ENCODE results near the gene KCND3.

KCND3 gene

DNA sequence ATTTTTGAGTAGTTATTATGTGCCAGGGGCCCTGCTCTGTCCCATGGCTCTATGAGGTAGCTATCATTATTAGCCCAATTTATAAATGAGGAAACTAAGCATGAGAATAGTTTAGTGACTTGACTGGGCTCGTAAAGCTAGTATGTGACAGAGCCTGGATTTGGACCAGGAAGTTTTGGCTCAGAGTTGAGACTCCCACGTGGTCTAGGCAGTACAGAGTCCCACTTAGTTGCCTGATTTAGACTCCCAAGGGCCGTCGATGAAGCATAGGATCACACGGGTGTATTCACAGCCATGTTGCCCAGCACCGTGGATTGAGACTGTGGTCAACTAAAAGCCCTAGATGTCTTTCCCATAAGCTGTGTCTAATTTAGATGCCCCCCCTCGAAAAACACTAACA is 152.1 kb downstream of the KCND3 start:
- no peak for DNase-seq

DNA sequence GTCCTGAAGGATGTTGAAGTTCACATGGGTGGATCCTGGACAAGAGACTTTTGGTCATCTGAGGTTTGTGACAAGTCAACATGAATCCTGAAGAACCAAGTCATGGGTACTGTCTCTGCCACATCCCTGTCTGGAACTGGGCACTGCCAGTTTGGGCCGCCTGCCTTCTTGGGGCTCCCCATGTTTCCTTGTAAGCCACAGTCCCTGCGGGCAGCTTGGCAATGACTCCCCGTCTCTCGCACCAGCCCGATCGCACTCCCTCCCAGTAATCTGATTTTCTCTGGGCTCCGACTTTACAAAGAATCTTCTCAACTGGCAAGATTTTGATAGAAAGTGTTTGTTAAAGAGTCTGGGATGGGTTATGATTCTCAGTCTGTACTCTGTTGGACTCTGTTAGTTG is 153.4 kb downstream of the KCND3 start:
- no peak for DNase-seq

DNA sequence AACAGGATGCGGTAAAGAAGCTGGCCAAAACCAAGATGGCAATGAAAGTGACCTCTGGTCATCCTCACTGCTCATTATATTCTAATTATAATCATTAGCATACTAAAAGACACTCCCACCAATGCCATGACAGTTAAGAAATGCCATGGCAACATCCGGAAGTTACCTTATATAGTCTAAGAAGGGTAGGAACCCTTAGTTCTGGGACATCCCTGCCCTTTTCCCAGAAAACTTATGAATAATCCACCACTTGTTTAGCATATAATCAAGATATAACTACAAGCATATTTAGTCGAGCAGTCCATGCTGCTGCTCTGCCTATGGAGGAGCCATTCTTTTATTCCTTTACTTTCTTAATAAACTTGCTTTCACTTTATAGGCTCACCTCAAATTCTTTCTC is 154.0 kb downstream of the KCND3 start:
- DNase-seq, result no peak

DNA sequence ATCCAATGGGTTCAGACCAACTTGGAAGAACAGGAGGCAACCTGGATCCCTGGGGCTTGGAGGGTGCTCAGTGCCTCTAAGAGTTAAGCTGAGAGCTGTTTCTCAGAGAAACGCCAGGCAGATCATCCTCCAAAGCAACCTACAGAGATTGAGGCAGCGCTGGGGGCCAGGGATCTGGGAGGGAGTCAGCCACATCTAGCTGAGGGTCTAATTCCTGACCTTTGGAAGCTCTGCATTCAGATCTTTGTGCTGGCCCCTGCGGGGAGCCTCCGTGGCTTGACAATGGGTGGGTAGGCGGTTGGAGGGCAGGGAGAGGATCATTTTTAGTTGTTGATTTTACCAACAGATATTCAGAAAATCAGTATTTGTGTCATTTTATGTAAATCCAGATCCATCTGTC is 154.5 kb downstream of the KCND3 start:
- no peak for DNase-seq

DNA sequence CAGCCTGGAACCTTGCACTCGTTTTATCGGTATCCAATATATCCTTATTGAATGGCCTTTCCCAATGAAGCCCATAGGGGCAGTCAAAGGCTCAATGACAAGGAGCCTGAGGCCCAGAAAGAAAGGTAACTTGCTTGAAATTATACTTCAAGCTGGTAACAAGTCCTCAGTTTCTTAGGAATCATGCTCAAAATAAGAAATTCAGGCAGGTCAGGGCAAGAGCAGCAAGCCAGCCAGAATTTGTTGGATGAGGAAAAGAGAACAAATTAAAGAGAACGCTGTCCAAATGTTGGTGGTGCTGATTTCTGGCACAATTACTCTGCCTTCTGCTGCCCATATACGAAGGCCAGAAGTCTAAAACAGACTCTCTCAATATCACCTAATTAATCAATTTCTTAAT is 156.1 kb downstream of the KCND3 start:
- no peak for DNase-seq

DNA sequence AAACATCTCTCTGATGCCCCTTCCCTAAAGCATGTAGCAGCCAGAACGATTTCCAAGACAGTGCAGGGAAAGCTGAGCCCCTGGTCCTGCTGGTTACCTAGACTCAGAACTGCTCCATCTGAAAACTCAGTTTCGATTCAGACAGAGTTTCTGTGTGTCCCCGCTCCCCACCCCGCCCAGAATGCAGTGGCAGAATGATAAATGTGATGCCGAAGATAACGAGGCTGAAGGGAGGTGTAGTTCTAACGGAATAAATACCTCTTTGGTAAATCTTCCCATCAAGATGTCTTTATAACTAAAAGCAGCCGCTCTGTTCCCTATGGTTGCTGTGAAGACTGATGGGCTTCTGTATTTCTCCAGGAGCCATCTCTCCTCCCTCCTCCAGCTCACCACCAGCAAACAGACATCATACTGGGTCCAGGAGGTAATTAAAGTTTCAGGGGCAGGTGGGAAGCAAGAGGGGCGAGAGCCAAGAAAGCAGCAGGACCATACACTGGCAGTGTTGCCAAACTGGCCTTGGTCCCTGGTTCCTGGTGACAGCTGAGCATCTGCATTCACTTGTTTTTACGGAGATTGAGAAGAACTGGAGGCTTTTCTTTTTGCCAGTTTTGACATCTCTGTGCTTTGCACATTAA is 156.8 kb downstream of the KCND3 start:
- DNase-seq, result no peak

DNA sequence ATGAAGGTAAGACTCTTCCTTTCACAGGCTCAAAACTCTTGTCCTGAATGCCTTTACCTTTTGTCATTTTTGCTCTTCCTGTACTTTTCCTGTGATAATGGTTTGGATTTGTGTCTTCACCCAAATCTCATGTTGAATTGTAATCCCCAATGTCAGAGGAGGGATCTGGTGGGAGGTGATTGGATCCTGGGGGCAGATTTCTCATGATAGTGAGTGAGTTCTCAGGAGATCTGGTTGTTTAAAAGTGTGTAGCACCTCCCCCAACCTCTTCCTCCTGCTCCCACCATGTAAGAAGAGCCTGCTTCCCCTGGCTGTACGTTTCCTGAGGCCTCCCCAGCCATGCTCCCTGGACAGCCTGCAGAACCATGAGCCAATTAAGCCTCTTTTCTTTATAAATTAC is 158.3 kb downstream of the KCND3 start:
- DNase-seq, result no peak

DNA sequence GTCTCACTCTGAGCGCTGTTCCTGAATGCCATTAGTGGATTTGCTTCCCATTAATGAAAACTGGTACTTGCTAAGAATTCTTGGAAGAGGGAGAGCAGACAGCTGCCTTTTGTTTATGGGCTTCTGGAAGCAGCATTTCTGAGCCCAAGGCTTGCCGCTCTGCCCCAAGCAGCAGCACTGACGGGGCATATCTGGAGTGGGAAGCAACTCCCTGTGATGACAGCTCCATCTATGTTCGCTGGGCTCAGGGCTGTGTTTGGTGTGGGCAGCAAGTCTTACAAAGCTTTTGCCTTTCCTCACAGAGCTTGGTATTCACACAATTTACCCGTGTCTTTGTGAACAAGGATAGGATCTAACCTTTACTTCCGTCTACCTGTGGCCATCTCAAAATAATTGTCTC is 161.5 kb downstream of the KCND3 start:
- no peak for DNase-seq

DNA sequence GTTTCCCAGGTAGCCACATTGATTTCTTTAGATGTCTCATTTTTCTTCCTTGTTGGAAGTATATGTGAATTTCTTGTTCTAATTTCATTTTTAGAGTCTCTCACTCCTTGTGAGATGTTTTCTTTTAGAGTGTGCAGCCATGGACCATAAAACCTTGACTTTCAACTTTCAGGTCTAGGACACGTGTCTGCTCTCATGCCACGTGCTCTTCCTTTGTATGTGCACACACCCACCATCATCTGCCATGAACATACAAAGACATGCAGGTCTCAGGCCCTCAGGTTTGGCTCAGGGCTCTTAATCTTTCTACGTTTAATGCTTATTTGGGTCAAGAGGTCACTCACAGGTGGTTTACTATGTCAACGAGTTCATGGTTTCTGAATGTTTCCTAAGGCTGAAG is 163.2 kb downstream of the KCND3 start:
- DNase-seq, result no peak

DNA sequence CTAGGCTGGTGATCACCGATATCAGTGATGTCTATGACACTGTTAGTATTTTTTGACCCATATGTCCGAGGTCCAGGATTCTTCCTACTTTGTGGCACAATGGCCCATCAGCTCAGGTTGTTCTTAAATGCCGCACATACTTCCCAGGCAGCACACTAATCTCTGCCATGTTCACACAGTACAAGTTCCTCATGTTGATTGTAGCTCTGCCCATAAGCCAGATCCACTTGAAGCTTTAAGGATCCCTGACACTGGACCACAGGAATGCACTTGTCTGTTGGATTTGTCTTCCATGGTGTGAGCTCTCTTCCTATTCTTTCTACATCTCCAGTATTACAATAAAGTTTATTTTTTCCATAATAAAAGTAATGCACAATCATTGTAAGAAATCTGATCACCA is 164.3 kb downstream of the KCND3 start:
- DNase-seq, result no peak

DNA sequence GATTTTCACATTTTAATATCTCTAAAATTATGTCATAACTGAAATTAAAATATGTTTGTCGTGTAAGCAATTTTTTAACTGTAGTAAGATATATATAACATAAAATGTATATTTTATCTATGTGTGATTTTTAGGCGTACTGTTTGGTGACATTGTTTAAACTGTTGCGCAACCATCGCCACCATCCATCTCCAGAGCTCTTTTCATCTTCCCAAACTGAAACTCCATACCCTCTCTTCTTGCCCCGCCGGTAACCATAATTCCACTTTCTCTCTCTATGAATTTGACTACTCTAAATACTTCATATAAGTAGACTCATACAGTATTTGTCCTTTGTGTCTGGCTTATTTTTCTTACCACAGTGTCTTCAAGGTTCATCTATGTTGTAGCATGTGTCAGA is 167.3 kb downstream of the KCND3 start:
- no peak for DNase-seq

DNA sequence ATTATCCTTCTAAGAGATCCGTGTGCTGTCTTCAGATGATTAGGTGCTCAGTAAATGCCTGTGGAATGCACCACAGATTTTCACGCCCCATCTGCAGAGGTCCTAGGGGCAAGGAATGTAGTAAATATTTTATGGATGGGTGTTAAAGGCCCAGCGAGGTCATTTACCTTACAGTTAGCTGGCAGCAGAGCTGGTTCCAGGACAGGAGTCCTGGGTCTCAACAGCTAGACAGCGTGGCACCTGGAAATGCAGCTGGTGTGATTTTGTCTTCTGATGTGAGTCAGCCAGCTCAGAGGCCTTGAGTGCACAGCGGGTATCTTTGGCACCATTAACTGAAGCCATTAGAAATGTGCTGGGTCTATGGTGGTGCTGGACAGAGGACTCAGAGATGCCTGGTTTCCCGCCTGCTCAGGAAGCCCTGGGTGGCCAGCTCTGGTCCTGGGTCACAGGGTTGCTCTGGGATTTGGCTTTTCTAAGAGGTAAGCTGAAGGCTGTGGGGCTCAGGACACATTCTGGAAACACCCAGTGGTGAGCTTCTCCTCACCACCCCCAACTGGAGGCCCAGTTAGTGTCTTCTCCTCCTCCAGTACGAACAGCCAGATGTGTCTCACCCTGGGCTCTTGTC is 168.2 kb downstream of the KCND3 start:
- DNase-seq, result no peak

DNA sequence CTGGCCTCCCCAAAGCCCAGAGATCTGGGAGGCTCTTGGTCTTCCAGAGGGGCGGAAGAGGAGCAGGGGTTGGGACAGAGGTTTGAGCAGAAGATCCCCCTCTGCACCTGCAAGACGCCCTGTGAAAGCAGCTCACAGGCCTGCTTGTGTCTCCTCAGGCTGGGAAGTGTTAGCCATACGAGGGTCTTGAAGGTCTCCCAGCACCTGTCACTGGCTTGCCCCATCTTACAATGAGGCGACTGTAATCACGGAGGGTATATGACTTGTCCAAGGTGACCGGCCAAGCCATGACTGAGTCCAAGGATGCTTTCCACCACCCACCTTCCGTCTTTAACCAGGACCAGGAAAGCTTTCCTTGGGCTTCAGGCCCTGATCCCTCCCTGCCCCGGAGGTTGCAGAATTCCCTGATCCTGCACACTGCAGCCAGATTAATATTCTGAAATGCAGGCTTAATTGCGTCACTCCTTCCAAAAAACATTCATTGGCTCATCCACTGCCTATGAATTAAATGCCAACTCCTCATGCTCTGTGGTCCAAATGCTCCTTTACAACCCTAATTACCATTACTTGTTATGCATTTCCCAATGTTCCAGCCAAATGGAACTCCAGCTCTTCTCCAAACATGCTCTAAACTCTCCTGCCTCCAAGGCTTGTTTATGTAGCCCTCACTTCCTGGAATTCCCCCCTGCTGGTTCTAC is 169.8 kb downstream of the KCND3 start:
- DNase-seq, result no peak

DNA sequence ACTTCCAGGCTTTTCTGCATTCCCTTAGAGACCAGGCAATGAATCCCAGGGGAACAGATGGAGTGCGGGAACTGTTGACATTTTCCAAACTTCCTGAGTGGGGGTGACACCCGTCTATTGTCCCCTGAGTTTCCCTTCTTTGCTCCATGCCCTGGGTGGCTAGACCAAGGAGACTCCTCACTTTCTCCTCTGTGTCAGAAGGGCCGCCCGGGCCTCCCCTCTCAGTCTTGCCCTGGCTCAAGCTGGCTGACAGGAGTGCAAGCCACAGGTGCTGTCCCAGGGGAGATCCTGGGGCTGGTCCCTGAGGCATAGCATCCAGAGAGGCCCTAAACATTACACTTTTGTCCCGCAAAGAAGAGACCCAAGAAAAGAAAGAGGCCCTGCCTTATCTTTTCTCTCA is 170.9 kb downstream of the KCND3 start:
- DNase-seq, result no peak

DNA sequence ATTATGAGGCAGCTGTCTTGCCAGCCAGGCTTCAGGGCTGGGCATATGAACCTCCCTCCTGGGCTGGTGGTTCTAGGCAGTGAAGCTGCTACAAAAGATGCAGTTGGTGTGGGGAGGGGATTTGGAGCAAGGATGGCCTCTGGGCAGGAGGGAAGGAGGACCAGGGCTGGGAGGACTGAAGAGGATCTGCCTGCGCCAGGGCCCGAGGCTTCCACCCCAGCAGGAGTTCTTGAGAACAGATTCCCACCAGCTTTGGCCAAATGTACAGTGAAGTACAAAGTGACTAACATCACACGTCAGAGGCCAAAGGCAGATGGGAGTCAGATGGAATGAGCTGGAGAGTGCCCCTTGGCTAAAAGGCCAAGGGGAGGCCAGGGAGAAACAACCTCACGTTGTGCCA is 171.4 kb downstream of the KCND3 start:
- no peak for DNase-seq

DNA sequence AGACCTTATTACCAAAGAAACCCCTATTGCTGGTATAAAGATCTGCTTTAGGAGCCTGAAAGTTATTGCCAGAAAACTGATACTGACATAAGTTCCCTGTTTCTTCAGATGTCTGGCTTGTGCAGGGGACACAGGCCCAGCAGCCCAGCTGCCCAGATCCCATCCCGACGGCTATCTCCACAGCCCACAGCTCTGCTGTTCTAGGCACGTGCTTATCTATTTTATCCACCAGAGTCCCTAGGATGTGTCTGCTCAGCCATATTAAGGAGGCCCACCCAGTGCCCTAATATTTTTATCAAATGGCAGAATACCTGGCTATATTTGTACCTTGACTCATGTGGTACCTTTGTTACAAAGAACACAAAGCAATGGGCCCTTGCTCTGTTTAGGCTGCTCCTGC is 174.8 kb downstream of the KCND3 start:
- DNase-seq, result no peak

DNA sequence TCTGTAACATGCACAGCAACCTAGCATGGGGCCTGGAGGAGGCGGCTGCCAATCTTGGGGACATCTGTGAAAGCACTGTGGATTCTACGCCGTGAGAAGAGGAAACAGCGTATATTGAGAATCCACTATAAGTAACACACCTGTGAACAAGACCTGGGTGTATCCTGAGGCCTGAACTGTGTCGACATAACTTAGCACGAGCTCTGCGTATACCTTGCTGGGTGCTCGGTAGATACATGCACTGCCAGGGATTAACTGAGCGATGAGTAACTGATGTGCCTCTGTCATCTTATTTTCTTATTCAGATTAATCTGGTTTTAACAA is 175.2 kb downstream of the KCND3 start:
- DNase-seq, result no peak

DNA sequence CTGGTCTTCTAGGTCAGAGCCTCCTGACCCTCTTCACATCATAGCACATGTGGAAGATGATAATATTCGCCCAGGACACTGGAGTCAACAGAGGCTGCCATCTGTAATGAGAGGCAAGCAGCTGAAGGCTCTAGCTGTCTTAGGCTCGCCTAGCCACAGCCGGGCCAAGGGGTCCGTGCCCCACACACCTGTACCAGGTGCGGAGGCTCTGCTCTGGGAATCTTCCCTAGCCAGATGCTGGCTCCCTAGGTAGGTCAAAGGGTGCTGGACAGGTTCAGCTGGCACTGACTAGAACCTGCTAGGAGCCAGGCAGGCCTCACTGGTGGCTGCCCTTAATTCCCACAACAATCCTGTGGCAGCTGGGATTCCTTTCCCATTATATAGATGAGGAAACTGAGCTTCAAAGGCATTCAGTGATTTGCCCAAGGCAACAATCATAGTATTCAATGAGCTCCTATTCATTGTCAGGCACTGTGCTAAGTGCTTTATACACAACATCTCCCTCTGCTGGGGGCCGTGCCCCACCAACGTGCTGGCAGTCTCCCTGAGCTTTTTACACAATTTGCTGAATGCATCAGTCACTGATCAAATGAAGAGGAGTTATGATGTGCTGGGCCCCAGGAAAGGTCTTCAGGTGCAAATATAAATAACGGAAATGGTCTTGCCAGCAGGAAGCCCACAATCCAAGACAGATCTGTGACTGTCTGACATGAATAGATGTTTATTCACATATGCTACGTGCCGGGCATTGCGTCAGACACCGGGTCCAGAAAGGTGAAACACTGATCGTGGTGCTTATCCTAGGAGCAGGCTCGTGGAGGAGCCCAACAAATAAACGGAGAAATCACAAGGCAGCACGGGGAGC is 175.8 kb downstream of the KCND3 start:
- no peak for DNase-seq

DNA sequence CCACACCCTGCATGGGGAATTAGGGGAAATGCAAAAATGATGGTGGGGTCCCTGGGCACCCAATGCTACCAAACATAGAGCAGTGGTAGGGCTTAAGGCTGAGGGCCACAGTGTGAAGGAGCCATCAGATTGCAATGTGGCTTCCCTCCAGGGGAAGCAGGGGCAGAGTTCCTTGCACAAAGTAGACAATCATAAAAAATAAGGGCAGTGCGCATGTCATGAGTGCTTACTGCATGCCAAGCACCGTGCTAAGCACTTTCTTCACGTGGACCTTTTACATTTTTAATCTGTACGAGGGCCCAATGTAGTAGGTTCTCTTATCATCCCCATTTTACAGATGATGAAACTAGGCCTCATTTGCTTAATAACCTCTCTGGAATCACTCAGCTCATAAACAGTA is 177.2 kb downstream of the KCND3 start:
- DNase-seq, result no peak

DNA sequence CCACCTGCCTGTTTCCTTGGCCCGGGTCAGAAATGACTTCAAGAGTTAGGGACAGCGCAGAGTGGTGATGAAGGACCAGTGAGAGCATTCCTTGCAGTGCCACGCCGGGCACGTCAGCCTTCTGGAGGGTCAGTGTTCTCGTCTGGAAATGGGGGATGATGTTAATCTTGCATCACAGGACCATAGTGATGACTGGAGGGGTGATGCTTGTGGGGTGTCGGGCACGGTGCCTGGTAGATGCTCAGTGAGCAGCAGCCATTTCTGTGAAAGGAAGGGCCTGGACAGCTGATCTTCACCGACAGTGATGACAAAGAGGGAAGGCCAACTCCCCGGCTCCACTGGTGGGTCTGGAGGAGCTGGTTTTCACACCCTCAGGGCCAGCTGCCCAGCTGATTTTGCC is 177.6 kb downstream of the KCND3 start:
- DNase-seq, result no peak

DNA sequence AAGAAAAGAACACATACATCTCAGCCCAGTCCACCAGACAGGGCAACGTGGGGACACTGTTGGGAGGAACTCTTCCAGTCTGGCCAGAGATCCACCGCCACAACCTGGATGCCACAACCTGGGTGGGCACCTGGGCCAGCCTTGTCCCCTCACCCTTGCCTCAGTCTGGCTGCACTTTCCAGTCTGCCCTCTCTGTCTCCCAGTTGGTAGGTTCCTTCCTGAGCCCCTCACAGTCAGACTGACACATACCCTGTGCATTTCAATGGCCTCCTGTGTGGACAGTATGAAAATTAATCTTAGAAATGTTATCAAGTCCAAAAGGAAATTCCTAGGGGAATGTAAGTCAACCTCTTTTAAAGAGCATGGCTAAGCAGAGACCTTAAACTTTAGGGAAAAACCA is 184.2 kb downstream of the KCND3 start:
- DNase-seq, result no peak

DNA sequence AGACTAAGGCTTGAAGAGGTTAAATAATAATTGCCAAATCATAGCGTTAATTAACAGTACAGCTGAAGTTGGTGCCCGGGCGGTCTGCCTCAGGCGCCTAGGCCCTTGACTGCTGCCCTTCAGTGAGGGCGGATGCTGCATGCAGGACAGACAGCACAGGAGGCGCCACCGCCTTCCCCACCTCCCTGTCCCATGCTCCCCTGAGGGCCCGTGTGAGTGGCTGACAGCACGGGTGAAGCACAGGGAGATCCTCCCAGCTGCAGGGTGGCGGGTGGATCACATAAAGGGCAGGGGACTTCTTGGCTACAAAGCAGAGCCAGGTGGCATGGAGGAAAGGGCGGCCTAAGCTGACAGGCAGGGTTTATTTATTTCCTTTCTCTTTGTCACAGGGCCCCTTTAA is 184.7 kb downstream of the KCND3 start:
- no peak for DNase-seq

DNA sequence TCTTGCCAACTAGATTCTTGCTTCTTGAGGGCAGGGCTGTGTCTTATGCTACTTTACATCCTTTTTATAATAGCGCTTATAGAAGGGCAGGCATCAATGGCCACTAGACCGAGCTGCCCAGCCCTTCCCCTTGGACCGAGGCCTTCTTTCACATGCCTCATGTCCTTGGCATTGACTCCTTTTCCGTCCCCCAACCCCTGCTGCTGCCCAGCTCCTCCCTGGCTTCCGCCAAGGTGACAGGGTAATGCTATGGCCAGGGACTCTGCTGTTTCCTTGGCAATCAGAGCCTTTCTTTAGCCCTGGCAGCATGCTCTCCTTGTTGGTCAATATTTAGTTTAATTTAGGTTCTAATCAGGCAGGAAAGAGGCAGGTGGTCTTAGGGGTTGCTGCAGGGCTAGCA is 185.5 kb downstream of the KCND3 start:
- no peak for DNase-seq

DNA sequence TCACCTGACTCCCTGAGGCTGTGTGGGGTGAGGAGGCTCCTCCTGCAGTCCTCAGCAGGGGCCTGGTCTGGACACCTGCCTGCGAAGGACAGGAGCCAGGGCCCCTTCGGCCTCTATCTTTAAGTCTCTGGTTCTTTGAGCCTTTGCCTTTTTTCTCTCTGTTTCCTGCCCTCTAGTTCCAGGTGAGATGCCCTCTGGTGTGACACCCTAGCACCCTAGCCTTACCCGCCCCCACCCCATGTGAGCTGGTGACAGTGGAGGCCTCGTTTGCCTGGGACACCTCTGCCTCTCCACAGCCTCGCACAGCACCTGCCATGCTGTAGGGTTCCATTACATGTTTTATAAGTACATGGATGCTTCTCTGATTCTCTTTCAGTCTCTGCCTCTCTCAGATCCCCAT is 186.5 kb downstream of the KCND3 start:
- no peak for DNase-seq
